AG08395 (cell line): ENCODE data around the gene FAM177B.

Source experiments
- DNase-seq: peaks from one replicate; pipeline ENCODE4 v3.0.0; 2012; ENCODE audit warnings: mixed read lengths, low spot score

FAM177B gene

GRCh38 chr1:222736972-222737371 is at the start of gene FAM177B:
FAM177B (plus strand) TSS chr1:222737202; CDS start chr1:222746546, 9,344 bp downstream.
- DNase-seq: no peak

GRCh38 chr1:222691016-222691415 is 46.0 kb upstream of the FAM177B start:
- no peak for DNase-seq

DNA sequence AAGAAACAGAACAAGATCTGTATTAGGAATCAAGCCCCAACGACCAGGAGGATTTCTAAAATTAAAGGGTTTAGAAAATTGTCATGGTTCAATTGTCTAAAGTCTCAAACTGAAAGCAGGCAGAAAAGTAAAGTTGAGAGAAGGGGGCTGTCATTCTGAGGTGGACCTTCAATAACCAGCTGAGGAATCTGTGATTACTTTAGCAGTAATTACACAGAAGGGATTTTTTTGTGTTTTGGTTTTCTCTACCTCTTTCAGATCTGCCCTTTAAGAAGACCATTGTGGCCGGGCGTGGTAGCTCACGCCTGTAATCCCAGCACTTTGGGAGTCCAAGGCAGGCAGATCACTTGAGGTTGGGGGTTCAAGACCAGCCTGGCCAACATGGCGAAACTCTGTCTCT is 42.1 kb upstream of the FAM177B start:
- no peak for DNase-seq

- DNase-seq: no peak
These were observed 40.3 kb upstream of the FAM177B start for GRCh38 chr1:222696741-222697140.

DNA sequence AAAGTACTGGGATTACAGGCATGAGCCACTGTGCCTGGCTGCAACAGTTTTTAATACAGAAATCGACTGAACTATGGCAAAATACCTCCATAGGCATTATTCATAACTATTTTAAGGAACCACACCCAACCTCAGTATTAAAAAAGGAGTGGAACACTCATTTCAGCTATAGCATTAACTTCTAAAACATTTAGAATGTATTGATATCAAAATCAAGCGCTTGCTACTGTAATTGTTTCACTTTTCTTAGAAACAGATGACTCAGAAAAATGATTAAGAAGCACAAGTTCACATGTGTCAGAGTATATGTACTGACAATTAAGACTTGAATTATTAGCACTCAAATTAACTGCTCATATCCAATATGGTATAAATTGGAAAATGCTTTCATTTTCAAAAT is 39.8 kb upstream of the FAM177B start:
- DNase-seq: no peak

DNA sequence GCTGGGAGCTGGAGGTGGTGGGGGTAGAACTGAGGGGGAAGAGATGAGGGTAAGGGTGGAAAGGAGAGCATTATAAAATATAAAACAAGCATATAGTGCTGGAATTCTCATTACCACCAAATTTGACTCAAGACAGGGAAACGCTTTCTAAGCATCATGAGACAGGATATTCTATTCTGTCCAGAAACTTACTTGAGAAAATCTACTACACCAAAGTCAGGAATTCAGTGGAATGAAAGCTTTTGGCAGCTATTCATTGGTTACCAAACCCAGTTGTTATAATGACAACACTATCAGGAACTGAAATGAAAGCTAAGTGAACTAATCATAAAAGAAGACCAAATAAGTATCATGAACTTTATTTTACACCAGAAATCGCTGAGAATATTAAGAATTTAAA is 39.2 kb upstream of the FAM177B start:
- DNase-seq: peak; percentile 61

DNA sequence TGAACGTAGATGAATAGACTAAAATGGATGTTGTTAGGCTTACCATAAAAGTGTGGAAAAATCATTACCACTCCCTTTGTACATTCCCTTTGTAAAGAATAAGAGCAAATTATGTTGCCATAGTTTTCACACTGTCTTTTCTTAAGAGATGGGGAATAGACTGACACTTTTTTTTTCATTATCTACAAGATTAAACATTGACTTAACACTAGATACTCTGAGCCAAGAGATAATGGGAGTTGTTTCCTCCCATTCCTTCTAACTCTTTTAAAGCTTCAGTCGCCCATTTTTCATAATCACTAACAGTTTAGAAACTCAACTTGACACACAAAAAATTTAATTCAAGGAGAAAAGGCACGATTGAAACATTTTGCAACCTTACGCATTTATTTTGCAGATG is 34.8 kb upstream of the FAM177B start:
- DNase-seq: no peak

- DNase-seq: no peak
These were observed 32.7 kb upstream of the FAM177B start for GRCh38 chr1:222704260-222704659.

DNA sequence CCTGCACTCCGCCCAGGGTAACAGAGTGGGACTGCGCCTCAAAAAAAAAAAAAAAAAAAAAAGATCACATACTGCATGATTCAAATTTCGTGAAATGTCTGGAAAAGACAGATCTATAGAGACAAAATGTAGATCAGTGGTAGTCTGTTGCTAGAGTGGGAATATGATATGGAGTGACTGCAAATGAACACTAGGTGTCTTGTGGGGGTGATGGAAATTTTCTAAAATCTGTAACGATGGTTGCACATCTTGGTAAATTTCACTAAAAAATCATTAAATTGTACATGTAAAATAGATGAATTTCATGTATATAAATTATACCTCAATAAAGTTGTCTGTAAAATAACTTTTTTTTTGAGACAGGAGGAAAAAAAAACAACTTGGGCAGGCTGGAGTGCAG is 30.2 kb upstream of the FAM177B start:
- no peak for DNase-seq

DNA sequence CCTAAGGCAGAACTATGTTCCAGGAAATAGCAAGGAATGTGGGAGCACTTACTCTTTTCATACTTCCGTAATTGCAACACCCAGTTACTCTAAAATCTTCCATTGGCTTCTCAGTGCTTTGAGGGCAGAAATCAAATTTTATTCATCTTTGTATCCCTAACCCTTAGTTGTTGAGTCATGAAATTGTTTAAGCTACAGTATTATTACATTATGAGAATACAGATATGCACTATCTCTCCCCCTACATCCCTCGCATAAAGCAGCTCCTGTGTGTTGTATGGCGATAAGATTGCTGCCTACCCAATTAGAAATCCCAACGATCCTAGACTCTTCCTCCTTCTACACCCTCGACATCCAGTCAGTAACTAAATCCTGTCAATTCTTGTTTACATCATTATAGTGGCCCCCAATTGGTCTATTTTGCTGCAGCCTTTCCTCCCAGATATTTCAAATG is 27.3 kb upstream of the FAM177B start:
- no peak for DNase-seq

- DNase-seq: peak; percentile 66
These were observed 25.4 kb upstream of the FAM177B start for GRCh38 chr1:222711319-222712252.

DNA sequence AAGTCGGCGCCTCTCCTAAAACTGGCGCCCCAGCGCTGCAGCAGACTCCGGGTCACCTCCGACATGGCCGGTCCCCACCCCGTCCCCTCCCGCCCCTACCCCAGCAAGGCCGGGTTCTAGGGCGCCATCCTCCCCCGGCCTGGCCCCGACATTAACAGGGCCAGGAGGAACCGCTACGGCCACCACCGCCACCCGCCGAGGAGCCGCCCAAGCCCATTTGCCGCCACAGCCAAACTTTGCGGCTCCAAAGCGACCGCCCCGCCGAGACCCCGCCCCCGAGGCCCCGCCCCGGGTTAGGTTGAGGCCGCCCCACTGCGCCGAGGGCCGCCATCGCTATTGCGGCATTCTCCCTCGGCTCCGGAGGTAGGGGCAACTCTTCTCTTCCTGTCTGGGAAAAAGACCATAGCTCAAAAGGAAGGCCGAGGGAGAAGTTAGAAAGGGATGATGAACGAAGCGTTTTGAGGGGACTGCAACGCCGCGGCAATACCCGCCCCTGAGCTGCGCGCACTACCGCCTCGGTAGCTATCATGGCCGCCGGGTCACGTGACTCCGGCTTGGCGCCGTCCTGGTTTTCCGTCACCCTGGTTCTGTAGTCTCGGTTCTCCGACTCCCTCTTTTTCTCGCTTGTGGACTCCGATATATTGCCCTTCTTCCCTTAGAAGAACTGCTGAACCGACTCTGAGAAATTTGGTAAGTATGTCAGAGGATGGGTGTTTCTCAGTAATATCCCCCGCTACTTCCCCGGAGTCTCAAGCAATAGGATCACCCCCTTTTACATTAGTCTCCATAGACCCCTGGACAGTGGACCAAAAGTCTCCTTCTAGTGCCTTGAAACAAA is 24.5 kb upstream of the FAM177B start, which contains the start of the genes AIDA and BROX:
Gene AIDA (minus strand): TSS at position 239 of the 838 bp plus-strand sequence. CDS start 174 bp downstream, at position 65.
Gene BROX (plus strand): TSS at position 312 of the 838 bp plus-strand sequence. CDS start 3,136 bp downstream, outside the sequence.
- DNase-seq: peak; percentile 94

GRCh38 chr1:222713091-222713961 is 23.7 kb upstream of the FAM177B start:
- DNase-seq: peak; percentile 95

- DNase-seq: no peak
These were observed 20.6 kb upstream of the FAM177B start for GRCh38 chr1:222716393-222716792.

DNA sequence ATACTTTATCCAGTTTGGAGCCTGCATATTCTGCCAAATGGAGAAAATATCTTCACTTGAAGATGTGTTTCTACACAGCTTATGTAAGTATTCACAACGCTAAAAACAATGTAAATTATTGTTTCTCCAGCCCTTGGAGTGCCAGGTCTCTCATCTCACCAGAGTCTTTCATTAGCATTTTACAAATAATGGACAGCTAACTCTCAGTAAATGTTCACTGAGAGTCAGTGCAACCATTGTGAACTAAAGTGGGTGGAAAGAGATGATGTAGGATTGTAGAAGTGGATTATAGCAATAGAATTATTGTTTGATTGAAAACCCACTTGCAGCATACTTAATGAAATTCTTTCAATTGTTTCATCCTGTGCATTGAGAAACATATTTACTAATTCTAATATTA is 8.3 kb upstream of the FAM177B start:
- no peak for DNase-seq

DNA sequence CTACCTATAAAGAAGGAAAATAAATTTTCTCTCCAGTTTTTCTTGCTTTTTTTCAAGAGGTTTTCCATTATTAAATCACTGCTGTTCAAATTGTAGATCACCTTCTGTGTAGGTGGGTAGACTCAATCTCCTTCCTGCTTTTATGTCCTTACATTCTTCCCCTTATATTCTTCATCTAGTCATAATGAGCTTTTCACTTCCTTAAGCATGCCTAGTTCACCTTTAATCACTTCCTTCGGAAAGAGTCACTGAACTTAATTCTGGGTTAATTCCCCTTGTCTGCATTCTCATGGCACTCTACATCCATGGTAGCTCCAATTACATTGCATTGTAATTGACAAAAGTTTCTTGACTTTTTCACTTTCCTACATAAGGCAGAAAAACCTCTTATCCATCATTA is 6.1 kb upstream of the FAM177B start:
- no peak for DNase-seq

DNA sequence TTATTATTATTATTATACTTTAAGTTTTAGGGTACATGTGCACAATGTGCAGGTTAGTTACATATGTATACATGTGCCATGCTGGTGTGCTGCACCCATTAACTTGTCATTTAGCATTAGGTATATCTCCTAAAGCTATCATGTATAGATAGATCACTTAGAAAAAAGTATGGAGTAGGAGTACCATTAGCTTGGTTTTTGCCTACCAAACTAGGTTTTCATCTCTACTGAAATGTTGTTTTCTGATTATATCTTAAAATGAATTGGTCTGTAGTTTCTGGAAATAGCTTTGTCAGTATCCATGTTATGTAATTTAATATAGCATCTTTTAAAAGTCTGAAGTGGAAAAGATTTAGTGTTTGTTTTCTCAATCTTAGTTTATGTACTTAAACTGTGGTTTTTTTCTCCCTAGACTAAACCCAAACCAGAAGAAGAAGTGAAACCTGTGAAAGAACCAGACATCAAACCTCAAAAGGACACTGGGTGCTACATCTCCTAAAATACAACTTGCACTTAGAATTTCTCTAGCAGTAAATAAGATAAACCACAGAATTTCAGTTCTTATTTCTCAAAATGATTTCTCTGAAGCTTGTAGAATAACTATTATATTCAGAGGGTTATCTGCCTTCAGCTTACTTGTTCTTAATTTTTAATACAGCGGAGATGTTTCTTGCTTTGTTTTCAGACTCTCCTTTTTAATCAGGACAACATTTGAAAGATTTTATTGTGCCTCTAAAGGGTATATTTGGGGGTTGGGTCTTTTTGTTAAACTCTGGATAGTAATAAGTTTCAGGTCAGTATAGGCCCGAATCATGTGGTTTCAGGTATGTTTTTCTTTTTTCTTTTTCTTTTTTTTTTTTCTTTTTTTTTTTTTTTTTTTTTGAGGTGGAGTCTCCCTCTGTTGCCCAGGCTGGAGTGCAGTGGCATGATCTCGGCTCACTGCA is 4.5 kb upstream of the FAM177B start:
- DNase-seq: no peak

- no peak for DNase-seq
These were observed 2.3 kb upstream of the FAM177B start for GRCh38 chr1:222734740-222735139.

DNA sequence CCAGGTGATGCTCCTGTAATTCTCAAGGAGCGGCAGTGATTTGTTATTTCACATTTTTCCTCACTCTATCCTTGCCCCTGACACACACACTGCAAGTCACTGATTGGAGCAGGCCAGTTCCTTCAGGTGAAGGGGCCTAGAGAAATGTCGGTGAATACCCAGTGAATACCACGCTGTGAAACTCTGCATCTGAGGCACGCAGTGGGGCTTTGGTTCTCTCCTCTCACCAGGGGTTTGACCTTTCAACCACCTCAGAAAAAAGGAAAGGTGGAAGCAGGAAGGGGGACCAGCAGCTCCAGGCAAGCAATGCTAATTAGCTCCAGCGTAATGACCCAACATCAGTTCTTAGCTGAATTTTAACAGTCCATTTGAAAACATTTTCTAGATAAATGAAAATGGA is 532 bp upstream of the FAM177B start:
- no peak for DNase-seq

DNA sequence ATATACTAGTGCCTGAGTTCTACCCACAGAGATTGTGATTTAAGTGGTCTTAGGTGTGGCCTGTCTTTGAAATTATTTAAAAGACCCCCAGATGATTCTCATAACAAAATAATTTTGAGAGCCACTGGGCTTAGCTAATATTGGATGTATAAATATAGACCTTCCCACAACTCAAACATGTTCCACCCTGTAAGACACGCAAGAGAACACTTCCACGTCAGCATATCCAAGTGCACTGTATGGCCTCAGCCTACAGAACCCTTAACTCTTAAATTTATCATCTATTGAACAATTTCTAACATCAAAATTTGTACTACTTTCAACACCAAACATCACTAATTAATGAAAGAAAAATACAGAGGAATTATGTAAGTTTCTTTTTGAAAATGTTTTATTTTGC is 2.5 kb downstream of the FAM177B start:
- DNase-seq: no peak
